Stomach (tissue), 9 donors: ENCODE measurements around the gene ARL8B. TPM values are rescaled to one million over a fixed set of nuclear protein-coding genes. Genes with fewer than 3 reads are reported as not detected.

Experiments
- DNase-seq, 2 donors: peaks; one replicate each; pipeline versions ENCODE4 v3.0.0 to v3.0.0-alpha.2; 2013 to 2019
- H3K27ac ChIP-seq, 5 donors: fragments of 200-600 bp in 4 of 5; sonication (generic) in 4 of 5; one replicate each; pipeline ENCODE4 v1.5.1; 2013 to 2019; ENCODE audit warnings: mild to moderate bottlenecking in 1 of 5, moderate library complexity in 1 of 5
- H3K27me3 ChIP-seq, 3 donors: fragments of 200-600 bp; sonication (generic); one replicate each; pipeline ENCODE4 v1.5.1; 2017 to 2019; ENCODE audit warnings: mixed run types in 1 of 3
- H3K36me3 ChIP-seq, 4 donors: fragments of 200-600 bp; sonication (generic); 1 replicate in 3 of 4; 2 replicates in 1 of 4; pipeline ENCODE4 v1.5.1; 2016 to 2019
- H3K4me1 ChIP-seq, 4 donors: fragments of 200-600 bp; sonication (generic); one replicate each; pipeline ENCODE4 v1.5.1; 2016 to 2019
- H3K4me3 ChIP-seq, 4 donors: fragments of 200-600 bp; sonication (generic) in 3 of 4; one replicate each; pipeline ENCODE4 v1.5.1; 2016 to 2019; ENCODE audit warnings: mild to moderate bottlenecking in 1 of 4
- H3K9me3 ChIP-seq, 4 donors: fragments of 200-600 bp; sonication (generic); one replicate each; pipeline ENCODE4 v1.5.1; 2016 to 2019
- EP300 ChIP-seq: sonication (generic); formaldehyde crosslinking; IDR thresholded peaks from one replicate; pipeline ENCODE4 v1.6.1; 2017; ENCODE audit warnings: antibody characterized with exemption
- POLR2A ChIP-seq, 4 donors: fragments of 450-650 bp; IDR thresholded peaks; one replicate each; pipeline ENCODE4 v1.6.1; 2016; ENCODE audit warnings: antibody characterized with exemption in 4 of 4, control low read depth in 2 of 4, mild to moderate bottlenecking in 1 of 4, moderate library complexity in 1 of 4
- POLR2AphosphoS5 ChIP-seq, 3 donors: sonication (generic); formaldehyde crosslinking; IDR thresholded peaks; one replicate each; pipeline ENCODE4 v1.6.1; 2016; ENCODE audit warnings: antibody characterized with exemption in 3 of 3
- WGBS, 5 donors: extraction: QIAGEN DNeasy Blood & Tissue Kit in 3 of 5; methylation state at CpG; one replicate each; pipeline versions ENCODE4 v1.1.5 to v1.1.7; 2013 to 2018; 5-methylcytosine and 5-hydroxymethylcytosine counted together
- intact Hi-C: fragments of 100-400 bp; cut with DNase I; formaldehyde crosslinking; loops from one replicate; pipeline ENCODE4 v1.15.1; 2023; ENCODE audit warnings: low total_unique reads
- polyA plus RNA-seq, 3 donors: library from polyadenylated mRNA; stranded (reverse); fragments of 200-250 nt; gene quantifications; one replicate each; pipeline ENCODE4 v1.2.3, GENCODE V29; 2013
- total RNA-seq, 5 donors: library from RNA; depleted of rRNA; stranded (reverse); fragments of >200 nt; gene quantifications; one replicate each; pipeline versions ENCODE4 v1.1.0 to v1.2.3, GENCODE V29; 2014 to 2016
- TF ChIP-seq, protein P1 (sequence below), 7 experiments: fragments of 450-650 bp in 4 of 7; fragments of 200-600 bp in 3 of 7; sonication (generic) in 3 of 7; IDR thresholded peaks; one replicate each; pipeline ENCODE4 v1.5.1; 2016 to 2019; ENCODE audit warnings: antibody characterized with exemption in 7 of 7, control low read depth in 2 of 7, mild to moderate bottlenecking in 1 of 7
- donor health status: healthy with polysubstance abuse.
- donor health status: Bipolar disorder and iron deficiency.
- donor health status: healthy.

Gene ARL8B
- total and polyA plus RNA-seq, 8 donors, result 14.8 to 73.6 (median 34.5) TPM

DNA sequence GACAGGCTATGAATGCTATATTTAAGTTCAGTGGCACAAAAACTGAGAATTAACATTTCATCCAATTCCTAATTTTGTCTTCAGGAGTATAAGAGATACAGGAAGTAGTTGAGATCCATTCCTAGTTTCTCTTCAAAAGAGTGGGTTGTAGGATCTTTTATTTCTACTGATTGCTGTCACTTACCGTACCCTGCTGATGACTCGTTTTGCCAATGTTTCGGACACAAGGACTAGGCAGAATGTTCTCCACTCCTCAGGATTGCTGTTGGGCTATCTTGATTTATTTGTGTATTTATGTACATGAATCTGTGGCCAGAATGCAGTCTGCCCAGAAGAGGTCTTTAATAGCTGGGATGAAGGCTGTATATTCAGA lies 11.9 kb downstream of the ARL8B start:
- no peak for TF ChIP-seq EP300
- TF ChIP-seq, protein P1, sequence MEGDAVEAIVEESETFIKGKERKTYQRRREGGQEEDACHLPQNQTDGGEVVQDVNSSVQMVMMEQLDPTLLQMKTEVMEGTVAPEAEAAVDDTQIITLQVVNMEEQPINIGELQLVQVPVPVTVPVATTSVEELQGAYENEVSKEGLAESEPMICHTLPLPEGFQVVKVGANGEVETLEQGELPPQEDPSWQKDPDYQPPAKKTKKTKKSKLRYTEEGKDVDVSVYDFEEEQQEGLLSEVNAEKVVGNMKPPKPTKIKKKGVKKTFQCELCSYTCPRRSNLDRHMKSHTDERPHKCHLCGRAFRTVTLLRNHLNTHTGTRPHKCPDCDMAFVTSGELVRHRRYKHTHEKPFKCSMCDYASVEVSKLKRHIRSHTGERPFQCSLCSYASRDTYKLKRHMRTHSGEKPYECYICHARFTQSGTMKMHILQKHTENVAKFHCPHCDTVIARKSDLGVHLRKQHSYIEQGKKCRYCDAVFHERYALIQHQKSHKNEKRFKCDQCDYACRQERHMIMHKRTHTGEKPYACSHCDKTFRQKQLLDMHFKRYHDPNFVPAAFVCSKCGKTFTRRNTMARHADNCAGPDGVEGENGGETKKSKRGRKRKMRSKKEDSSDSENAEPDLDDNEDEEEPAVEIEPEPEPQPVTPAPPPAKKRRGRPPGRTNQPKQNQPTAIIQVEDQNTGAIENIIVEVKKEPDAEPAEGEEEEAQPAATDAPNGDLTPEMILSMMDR (IDR thresholded peaks at IDR 0.05), result no peak
- no peak for TF ChIP-seq POLR2A (IDR thresholded peaks at IDR 0.05)
- TF ChIP-seq POLR2AphosphoS5 (IDR thresholded peaks at IDR 0.05), result no peak
- H3K27me3 ChIP-seq, result no peaks in the 10 kb centered on the region
- DNase-seq, result no peak
- intact Hi-C loops, result no loop called here
- H3K4me1 ChIP-seq, result peaks cover 27 to 85% (median 49%) of the 10 kb centered on the region in 4 donors
- whole genome bisulfite sequencing, 5 donors, result 79 to 90% (median 86%) methylated on average over 3 of the region's 3 CpGs
- H3K36me3 ChIP-seq, result peaks cover 0 to 10% (median 0%) of the 10 kb centered on the region in 4 donors
- no peak overlapping the region for H3K27ac ChIP-seq
- H3K4me3 ChIP-seq, result no peak overlapping the region
- H3K9me3 ChIP-seq, result no peaks in the 10 kb centered on the region

DNA sequence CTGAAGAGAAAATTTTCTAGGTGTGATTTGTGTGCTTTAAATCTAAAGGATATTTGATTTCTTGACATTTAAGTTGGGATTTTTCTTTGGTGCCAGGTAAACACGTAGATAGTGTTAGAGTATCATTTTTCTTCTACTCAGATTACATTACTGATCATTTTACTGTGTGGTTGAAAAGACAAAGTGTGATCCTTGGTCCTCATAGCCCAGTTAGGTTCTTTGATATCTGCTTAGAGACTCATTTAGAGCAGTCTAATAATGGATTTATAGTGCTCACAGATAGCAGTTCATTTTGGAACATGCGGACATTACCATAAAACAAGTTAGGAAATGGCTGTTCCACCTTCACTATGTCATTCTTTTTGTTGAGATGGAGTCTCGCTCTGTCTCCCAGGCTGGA lies 12.4 kb downstream of the ARL8B start:
- Histone ChIP-seq H3K9me3 (no peaks in the 10 kb centered on the region), H3K4me1 (peaks cover 31 to 85% (median 51%) of the 10 kb centered on the region in 4 donors), H3K27ac (no peak overlapping the region), H3K4me3 (no peak overlapping the region), H3K27me3 (no peaks in the 10 kb centered on the region), H3K36me3 (peaks cover 0 to 10% (median 0%) of the 10 kb centered on the region in 4 donors)
- DNase-seq, result no peak
- WGBS, 5 donors, result 73 to 85% (median 78%) methylated on average over 3 of the region's 3 CpGs
- no peak for TF ChIP-seq EP300
- TF ChIP-seq, protein P1 (IDR thresholded peaks at IDR 0.05), result no peak
- no peak for TF ChIP-seq POLR2A (IDR thresholded peaks at IDR 0.05)
- no peak for TF ChIP-seq POLR2AphosphoS5 (IDR thresholded peaks at IDR 0.05)
- intact Hi-C loops, result no loop called here

DNA sequence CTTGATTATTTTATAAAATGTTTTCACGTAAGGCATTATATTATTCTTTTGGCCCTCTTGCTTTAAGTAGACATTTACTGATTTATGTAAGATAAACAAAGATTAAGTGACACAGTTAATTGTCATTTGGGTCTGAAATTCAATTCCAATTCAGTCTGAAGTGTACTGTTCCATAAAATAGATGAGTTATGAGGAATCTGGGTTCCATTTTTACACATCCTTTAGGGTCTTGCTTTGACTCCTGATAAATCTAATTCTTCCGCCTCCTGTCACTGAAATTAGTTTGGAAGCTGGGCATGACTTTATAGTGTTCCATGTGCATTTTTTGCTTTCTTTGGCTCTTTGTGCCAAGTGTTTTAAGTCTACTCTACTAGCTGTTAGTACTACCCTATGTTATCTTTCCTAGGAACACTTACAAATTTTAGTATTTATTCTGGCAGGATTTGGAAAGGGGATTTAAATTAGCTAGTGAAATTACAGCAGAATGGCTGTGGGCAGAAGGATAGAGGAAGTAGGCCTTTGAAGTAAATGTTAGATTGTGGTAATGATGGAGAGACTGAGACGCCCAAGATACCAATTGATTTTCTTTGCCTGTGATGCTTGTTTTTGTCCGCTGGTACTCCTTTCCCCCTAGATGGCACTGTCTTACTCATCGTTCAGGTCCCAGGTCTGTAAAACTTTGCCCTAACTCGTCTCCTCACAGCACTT lies 14.3 kb downstream of the ARL8B start:
- 59 to 73% (median 70%) methylated on average over 6 of the region's 6 CpGs for WGBS, 5 donors
- peaks cover 40 to 96% (median 58%) of the 10 kb centered on the region in 4 donors for H3K4me1 ChIP-seq
- peak overlapping the region in 1 of 5 donors; percentile 29 for H3K27ac ChIP-seq
- H3K4me3 ChIP-seq, result no peak overlapping the region
- intact Hi-C loops, result no loop called here
- DNase-seq, result peak in 1 of 2 donors; percentile 33
- no peaks in the 10 kb centered on the region for H3K9me3 ChIP-seq
- no peaks in the 10 kb centered on the region for H3K36me3 ChIP-seq
- TF ChIP-seq EP300 (no peak), POLR2AphosphoS5 (IDR thresholded peaks at IDR 0.05) (no peak), POLR2A (IDR thresholded peaks at IDR 0.05) (no peak)
- TF ChIP-seq, protein P1 (IDR thresholded peaks at IDR 0.05), result no peak
- H3K27me3 ChIP-seq, result no peaks in the 10 kb centered on the region

DNA sequence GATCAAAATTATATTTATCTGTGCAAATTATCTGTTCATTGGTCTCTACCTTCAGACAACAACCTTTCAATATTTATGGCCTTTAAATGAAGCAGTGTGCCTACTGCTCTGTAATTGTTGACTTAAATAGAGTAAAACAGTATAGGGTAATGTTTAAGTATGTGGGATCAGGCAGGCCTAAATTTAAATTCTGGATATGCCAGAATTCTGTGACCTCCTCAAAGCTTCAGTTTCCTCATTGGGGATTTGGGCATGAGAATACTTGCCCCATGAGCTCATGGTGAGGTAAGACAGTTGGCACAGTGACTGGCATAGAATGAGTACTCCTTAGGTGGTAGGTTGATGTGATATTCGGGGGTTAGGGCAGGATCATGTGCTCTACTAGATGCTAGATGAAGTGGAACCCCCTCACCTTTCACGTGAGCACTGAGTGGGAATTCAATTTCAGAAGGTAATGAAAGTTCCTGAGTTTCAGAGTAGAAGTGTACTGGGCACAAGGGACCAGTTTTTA lies 14.9 kb downstream of the ARL8B start:
- no peak for DNase-seq
- 81 to 95% (median 85%) methylated on average over 2 of the region's 2 CpGs for WGBS, 5 donors
- H3K9me3 ChIP-seq, result no peaks in the 10 kb centered on the region
- H3K36me3 ChIP-seq, result no peaks in the 10 kb centered on the region
- peak overlapping the region in 1 of 5 donors; percentile 29 for H3K27ac ChIP-seq
- peaks cover 38 to 97% (median 58%) of the 10 kb centered on the region in 4 donors for H3K4me1 ChIP-seq
- H3K4me3 ChIP-seq, result no peak overlapping the region
- no peaks in the 10 kb centered on the region for H3K27me3 ChIP-seq
- TF ChIP-seq POLR2AphosphoS5 (IDR thresholded peaks at IDR 0.05) (no peak), POLR2A (IDR thresholded peaks at IDR 0.05) (no peak), EP300 (no peak)
- TF ChIP-seq, protein P1 (IDR thresholded peaks at IDR 0.05), result no peak
- intact Hi-C loops, result no loop called here
